Stimulated activated CD4-positive, alpha-beta T cell treated with anti-CD3 and anti-CD28 coated beads, Interleukin-4, amount 100 ng/mL, for 48 hours (primary cell): ENCODE results near the gene BEST4.
"Not testable (repeated sequence)": the region's sequence is repeated elsewhere in the genome, so short reads cannot be mapped to it uniquely, and the experiment has no call there.

Experiments
- DNase-seq, 2 donors: peaks; one replicate each; pipeline ENCODE4 v3.0.0-alpha.2; 2020; ENCODE audit warnings: low read depth in 2 of 2

The BEST4 gene

DNA sequence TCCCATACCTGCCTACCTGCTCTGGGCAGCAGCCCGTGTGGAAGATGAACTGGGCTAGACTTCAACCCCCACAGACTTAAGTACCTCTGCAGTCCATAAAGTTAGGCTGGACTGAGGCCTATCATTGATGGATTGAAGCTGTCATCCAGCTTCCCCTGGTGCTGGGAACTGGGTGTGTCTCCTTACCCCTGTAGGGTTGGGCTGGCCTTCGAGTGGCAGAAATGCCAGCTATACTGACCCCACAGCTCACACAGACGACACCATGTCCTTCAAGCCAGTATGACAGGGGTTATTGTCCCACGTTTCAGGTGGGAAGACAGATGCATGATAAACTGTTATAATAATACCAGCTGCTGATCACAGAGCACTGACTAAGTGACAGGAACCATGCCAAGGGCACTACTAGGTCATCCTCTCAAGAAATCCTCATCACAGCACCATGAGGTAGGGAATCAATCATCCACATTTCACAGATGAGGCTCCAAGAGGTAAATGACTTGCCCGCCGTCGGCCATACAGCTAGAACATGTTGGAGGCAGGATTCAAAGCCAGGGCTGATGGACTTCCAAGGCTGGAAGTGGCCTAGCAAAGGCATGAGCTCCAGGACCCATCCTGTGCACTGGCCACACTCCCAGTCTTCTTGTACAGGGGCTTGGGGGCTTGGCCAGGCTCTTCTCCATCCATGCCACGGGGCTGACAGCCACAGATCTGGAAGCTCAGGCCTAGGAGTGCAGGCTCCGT is at the start of gene BEST4:
Gene BEST4 (minus strand): TSS at position 51 of the 741 bp plus-strand sequence. CDS start 465 bp downstream, outside the sequence.
- no peak for DNase-seq

DNA sequence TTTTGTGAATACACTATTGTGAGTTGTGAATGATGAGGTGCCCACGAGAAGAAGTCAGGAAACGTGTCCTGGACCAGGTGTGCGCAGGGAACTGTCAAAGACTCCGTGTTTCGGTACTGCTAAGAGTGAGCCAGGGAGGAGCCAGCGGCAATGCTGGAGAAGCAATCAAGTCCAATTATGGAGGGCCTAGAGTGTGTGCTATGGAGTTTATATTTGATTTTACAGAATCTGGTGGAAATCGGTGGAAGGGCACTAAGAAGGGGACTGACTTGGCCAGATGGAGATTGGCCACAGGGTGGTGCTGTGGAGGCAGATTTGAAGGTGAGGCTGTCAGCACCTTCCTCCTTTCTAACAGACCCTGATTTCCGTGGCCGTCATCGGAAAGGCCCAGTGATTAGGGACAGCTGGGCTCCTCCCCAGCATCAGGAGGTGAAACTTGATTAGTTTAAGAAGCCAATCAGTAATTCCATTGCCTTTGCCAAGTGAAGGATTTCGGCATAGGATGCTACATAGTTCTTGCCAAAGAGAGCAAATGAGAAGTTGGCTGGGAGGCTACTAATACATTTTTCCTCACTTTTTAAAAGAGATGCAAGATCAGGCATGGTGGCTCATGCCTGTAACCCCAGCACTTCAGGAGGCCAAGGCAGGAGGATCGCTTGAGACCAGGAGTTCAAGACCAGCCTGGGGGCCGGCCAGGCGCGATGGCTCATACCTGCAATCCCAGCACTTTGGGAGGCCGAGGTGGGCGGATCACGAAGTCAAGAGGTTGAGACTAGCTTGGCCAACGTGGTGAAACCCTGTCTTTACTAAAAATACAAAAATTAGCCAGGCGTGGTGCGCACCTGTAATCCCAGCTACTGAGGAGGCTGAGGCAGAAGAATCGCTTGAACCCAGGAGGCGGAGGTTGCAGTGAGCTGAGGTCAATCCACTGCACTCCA is 48.0 kb upstream of the BEST4 start:
- DNase-seq = peak; percentile 85 to 95

DNA sequence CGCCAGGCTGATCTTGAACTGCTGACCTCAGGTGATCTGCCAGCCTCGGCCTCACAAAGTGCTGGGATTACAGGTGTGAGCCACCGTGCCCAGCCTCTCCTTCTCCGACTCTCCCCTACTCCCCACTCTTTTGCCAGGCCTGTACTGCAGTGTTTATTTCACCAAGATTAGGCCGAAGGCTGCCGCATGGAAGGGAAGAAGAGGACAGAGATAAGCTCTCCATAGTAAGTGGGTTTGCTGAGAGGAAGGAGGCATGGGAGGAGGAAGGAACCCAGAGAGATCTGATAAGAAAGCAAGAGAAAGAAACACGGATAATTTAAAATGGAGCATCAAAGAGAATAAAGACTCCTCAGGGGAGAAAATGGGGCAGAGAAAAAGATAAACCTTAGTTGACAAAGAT is 46.4 kb upstream of the BEST4 start:
- DNase-seq = no peak

DNA sequence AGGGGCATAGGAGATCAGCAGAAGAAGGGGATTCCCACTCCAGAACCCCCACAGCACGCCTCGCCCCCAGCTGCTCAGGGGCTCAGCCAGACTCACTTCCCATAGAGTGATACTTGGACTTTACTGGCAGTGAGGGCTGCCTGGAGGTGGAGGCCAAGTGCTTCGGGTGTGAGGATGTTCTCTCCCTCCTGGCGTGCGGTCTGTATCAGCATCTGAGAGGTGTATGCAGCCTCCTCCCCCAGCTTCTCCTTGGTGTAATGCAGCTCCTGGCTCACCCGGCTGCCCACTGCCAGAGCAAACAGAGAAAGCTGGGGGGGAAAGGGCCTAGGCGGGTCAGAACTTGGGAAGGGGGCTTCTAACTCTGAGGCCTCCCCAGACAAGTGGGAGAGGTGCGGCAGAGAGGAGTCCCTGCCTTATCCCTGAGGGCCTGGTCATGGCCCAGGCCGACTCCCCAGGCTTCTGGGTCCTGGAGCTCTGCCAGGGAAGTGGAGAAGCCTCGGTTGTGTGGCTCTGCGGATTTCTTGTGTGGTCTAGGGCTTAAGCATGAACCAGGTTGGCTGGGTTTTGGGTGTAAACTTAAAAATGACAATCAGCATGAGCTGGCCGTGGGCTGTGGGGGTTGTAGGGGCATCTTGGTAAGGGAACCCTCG is 44.2 kb upstream of the BEST4 start:
- DNase-seq = no peak

DNA sequence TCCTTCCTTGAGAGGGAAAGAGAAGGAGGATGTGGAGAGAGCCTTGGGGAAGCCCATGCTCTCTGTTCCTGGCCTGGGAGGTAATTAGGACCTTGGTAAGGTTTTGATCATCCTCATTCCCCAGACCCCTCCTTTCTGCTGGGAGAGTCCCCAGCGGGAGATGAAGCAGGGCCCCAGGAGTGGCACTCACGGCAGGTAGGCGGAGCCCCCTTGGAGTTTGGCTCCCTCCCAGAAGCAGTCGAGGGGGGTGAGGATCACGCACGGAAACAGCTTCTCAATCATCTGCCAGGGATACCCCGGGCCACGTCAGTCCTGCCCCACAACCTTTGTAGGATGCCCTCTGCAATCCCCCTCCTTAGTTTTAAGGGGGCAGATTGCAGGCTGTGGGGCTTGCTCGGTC is 43.5 kb upstream of the BEST4 start:
- no peak for DNase-seq

DNA sequence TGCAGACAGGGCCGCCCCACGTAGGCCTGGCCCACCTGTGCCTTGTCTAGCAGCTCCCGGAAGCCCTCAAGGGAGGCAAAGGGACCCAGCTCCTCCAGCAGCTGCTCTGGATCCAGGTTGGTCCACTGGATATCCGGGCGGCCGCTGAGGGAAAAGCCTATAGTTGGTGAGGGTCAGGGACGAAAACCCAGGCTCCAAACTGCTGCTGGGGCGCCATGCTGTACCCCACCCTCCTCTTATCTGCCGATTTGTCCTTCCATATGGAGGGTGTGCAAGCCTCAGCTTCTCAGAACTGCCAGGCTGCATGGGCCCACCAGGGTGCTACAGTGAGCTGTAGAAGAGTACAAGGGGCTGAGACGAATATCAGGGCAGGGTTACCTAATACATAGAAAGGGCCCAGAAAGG is 42.9 kb upstream of the BEST4 start:
- no peak for DNase-seq

DNA sequence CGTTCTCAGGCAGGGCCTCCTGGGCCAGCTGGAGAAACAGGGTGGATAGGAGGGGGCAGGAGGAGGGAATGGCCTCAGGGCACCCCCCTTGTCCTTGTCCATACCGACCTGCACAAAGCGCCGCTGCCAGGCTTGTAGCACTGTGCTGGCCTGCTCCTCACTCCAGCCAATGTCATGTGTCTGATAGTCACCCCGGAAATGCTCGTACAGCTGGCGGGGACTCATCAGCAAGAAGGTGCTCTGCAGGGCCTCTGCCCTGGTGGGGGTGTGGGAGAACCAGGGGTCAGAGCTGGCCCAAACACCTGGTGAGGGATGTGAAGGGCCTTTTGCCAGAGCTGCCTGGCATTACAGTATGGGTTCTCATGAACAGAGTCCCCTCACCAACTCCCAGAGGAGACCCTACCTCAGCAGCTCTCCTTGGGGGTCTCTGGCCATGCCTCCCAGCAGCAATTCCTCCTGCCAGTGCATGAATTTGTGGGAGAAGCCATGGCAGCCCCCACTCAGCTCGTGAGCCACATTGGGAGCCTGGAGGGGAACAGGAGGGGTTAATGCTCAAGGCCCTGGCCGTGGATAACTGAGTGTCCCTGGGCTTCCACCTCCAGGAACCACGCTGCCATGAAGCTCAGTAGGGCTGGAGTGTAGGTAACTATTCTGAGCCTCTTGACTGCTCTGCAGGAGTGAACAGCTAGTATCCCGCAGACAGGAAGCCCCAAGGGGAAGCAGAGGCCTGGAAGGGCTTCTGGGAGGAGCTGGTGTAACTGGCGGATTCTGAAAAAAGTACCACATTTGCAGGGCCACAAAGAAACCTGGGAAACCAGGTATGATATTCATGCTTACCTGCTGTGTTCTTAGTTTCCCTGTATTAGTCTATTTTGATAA is 41.8 kb upstream of the BEST4 start:
- no peak for DNase-seq

DNA sequence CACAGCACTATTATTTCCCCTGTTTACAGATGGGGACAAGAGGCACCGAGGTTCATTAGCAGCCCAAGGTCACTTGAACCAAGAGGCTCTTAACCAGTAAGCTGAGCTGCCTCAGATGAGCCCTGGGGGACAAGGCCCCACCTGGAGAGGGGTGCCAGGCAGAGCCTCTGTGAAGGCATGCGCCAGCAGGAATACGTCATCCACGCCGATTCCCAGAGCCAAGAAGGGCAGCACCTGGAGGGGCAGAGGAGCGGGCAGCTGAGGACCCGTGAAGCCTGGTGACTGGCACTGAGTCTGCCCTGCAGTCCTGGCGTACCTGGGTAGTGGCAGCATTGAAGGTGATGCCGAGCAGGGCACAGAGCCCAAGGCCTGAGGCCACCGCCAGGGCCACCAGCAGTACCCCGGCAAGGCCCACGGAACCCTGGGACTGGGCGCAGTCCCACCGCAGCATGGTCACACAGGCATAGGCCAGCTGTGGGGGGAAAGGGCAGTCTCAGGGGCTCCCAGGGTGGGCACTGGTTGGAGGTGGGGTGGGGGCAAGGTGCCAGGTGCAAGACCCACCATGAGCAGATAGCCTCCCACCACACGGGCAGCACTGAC is 41.0 kb upstream of the BEST4 start:
- no peak for DNase-seq

DNA sequence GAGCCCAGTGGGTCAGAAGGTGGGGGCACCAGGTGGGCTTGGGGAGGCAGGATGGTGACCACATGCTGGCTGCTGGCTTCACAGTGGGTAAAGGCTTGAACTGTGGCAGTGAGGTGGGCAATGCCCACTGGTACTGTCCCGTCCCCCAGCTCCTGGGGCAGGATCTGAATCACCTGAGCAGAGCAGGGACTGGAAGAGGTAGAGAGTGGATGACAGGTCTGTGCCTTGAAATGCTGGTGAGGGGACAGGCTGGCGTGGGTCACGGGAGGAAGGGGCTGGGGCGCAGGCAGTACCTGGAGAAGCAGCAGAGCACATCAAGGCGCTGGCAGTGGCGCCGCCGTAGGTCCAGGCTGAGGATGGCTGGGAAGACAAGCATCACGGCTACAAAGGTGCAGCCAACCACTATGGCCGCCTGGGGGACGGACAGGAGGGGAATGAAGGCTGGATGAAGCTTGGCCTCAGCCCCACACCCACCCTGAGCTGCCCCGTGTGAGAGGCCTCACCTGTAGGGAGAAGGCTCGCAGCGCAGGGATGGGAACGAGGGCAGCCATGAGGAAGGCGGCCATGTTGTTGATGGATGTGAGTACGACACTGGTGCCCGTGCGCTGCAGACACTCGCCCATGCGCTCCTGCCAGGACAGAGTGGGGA is 40.2 kb upstream of the BEST4 start:
- DNase-seq = no peak

DNA sequence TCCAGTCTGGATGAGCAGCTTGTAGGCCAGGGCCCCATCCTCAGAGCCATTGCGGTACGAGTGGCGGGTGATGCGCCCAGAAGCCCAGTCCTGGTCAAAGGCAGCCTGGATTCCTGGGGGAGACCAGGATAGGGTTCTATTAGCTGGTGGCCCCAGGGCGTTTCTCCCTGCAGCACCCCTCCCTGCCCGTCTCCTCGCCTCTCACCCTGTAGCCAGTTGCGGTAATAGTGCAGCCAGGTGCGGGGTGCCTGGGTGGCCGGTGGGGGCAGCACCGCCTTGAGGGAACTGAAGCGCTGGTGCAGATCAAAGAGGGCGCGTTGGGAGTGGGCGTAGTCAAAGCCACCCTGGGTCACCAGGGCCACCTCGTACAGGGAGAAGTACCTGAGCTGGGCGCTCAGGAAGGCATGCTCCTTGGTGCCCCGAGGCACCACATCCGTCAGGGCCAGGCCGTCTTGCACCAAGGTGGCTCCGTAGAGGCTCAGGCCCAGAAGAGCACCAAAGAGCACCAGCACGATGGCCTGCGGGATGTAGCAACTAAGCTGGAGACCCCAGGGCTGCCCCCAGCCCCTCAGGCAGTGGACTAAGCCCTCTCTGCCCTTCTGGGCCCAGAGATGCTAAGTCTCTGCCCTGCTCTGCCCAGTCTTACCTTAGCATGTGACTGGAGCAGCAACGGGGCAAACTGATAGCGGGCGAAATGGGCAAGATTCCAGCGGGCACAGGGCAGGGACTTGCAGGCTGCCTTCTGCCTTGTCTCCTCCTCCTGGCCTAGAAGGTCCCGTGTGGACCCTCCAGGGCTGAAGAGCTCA is 39.4 kb upstream of the BEST4 start:
- no peak for DNase-seq

DNA sequence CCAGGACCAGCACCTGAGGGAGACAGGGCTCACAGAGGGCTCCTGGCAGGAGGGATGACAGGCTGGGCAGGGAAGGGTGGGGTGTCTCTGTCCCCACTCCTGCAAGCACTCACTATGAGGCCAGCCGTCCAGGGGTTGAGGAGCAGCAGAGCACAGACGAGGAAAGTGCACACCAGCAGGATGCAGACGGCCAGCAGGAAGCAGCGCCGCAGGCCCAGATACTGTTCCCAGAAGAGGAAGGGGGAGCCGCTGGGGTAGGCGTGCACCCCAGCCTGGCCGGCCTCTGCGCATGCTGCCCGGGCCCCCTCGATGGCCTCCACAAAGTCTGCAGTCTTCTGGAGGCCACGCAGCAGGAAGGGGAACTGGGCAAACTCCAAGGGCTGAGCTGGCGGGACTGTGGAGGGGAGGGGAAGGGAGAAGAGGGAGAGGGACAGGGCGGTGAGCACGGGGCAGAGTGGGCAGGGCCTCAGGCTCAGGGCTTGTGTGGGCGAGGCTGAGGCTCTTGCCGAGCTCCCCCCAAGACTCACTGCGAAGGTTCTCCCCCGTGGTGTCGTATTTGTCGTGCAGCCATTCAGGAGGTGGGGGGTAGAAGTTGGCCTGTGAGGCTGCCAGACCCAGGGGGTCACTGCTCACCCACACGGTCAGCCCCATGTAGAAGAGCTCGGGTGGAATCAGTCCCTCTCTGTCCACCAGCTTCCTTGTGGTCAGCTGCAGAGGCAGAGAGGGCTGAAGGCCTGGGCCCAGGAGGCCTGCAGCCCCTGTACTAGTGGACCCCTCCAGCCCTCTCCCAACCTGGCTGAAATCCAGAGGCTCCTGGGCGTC is 38.6 kb upstream of the BEST4 start:
- no peak for DNase-seq

DNA sequence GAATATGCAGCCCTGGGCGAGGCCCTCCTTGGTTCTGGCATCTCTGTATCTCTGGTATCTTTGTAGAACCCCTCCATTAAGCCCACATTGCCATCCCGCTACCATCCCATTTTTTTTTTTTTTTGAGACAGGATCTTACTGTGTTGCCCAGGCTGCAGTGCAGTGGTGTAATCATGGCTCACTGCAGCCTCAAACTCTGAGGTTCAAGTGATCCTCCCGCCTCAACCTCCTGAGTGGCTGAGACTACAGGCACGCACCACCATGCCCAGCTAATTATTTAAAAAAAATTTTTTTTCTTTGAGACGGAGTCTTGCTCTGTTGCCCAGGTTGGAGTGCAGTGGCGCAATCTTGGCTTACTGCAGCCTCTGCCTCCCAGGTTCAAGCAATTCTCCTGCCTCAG is 36.4 kb upstream of the BEST4 start:
- DNase-seq = not testable (repeated sequence)

DNA sequence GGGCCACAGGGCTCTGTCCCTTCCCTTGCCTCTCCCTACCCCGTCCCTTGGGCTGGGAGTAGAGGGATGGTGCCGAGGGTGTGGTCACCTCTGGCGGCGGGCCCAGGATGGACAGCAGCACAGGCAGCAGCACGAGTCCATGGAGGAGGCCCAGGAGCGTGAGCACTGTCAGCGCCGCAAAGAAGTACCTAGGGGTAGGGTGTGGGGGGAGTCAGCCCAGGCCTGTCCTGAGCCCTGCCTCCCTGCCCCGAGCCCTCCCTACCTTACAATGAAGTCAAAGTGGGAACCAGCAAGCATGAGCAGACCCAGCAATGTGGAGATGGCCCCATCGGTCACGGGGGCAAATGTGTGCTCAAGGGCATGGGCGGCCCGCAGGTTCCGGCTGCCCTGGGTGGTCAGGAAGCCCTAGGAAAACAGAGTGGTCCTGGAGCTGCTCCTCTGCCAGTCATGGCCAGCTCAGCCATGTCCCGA is 35.0 kb upstream of the BEST4 start:
- DNase-seq = no peak

DNA sequence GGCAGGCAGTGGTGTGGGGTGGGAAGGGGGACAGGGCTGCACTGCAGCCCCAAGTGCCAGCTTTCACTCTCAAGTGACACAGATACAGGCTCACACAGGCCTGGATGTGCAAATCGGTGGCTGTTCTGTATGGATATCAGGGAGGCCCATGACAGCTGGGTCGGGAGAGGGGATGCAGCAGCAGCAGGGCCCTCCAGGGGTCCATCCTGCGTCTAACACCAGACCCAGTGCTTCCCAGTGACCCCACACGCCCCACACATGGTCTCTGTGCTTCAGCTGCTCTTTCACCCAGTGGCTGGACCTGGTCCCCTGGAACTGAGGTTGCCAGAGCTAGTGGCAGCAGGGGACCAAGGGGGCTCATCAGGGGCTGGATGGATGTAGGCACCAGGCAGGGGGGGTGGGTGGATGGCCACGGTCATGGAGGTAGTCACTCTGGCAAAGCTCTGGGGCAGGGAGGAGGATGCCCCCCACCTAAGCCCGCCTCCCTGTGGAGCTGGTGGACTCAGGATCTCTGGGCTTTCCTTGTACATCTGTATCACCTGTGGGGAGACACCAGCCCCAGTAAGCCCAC is 34.2 kb upstream of the BEST4 start:
- DNase-seq = no peak

DNA sequence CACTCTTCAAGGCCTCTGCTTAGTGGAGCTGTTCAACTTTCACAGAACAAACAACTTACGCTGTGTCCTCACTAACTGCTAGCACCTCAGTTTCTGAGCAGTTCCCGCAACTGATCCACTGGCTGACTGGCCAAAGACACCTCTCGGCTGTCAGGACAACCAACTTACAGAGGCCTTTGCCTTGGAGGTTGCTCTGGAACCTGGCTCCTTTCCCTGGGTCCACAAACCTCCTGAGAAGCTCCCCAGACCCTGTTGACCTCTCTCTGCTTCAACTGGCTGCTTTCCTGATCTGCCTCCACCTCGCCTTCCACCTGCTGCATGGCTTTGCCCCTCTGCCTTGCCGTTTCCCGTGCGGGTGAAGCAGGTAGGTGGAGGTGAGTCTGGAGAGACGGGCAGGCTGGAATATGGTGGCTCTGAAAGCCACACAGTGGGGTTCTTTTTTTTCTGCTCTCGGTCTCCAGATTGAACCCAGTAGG is 33.3 kb upstream of the BEST4 start:
- DNase-seq = no peak

DNA sequence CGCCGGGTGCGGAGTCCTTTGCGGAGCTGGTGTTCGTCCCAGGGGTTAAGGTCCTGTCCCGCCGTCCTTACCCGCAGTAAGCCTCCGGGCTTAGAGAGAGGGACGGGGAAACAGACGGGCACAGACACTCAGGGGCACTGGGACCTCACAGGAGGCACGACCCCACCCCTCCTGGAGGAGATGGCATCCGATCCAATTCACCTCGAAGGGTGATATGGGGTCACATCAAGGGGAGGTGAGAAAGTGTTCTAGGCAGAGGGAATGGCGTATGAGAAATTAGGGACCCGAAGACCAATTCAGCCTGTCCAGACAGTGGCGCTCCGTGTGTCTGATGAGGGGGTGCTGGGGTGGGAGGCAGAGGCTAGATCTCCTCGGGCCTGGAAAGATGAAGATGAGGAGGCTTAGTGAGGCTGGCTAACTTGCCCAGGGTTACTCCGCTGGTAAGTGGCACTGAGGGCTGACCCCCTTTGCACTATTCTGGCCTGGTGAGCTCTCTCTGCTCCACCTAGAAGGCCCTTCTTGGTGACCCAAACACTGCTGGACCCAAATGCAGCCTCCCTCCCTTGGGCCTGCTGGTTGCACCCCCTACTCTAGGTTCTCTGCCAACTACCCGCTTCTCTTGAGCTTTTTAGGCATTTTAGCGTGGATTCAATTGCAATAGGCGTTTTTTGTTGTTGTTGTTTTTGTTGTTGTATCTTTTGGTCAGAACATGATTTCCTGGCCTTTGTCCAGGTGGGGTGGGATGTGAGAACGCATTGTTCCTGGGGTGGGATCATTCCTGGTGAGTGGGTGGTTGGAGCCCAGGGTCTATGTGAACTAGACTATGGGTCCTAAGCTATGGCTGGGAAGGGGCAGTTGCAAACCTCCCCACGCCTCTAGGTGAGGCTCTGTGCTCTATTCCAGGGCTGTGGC is 32.6 kb upstream of the BEST4 start:
- DNase-seq = no peak
